Endothelial cell of umbilical vein (primary cell): ENCODE data around the gene GLI2. TPM values are rescaled to one million over a fixed set of nuclear protein-coding genes. Genes with fewer than 3 reads are reported as not detected.

Experiments
- BruUV-seq: library from RNA; stranded (reverse); fragments of 400-500 nt; replicated peaks from 2 replicates; lab custom pipeline; 2021; lab: Mats Ljungman, UMichigan
- CTCF ChIA-PET: fragments of 300-600, 350-600 bp; sonication (Branson Sonifier 250); formaldehyde crosslinking; loops from one replicate; lab custom pipeline; 2021; ENCODE audit warnings: antibody characterized with exemption, inconsistent platforms; lab: Charles Lee
- POLR2A ChIA-PET: fragments of 300-600, 350-600 bp; sonication (Branson Sonifier 250); formaldehyde crosslinking; loops from one replicate; lab custom pipeline; 2021; ENCODE audit warnings: antibody characterized with exemption, inconsistent platforms; lab: Charles Lee
- DNase-seq: peaks from one replicate; pipeline ENCODE4 v3.0.0-alpha.2; 2011; ENCODE audit warnings: low read depth, low spot score
- FAIRE-seq: peaks from 2 replicates; lab custom pipeline; 2011; peaks lifted over from hg19 to GRCh38; lab: Jason Lieb, UNC
- H2AFZ ChIP-seq: 2 replicates; pipeline ENCODE4 v1.6.0; 2012; ENCODE audit warnings: low read depth, low read length, control low read depth, inconsistent platforms
- H3K27ac ChIP-seq: 2 replicates; pipeline ENCODE4 v1.5.1; 2011; ENCODE audit warnings: low read depth, mild to moderate bottlenecking, control low read depth, low read length, moderate library complexity; ENCODE audit not compliant: insufficient read depth
- H3K27me3 ChIP-seq, 2 experiments: 2 replicates each; pipeline versions ENCODE4 v1.6.0 to v1.6.1; 2011; ENCODE audit warnings: low read length in 2 of 2, mixed read lengths in 1 of 2; ENCODE audit not compliant: control insufficient read depth in 2 of 2, insufficient read depth in 2 of 2
- H3K36me3 ChIP-seq, 2 experiments: 2 replicates in 1 of 2; 3 replicates in 1 of 2; pipeline ENCODE4 v1.5.1; 2011; ENCODE audit warnings: low read length in 2 of 2, mild to moderate bottlenecking in 1 of 2, moderate library complexity in 1 of 2; ENCODE audit not compliant: control insufficient read depth in 2 of 2, insufficient read depth in 2 of 2; ENCODE audit errors: extremely low read depth in 1 of 2
- H3K4me1 ChIP-seq: 3 replicates; pipeline ENCODE4 v1.5.1; 2011; ENCODE audit warnings: mild to moderate bottlenecking, low read length; ENCODE audit not compliant: control insufficient read depth, insufficient read depth; ENCODE audit errors: extremely low read depth
- H3K4me2 ChIP-seq: 2 replicates; pipeline ENCODE4 v1.6.1; 2011; ENCODE audit warnings: low read length, control low read depth, mixed read lengths; ENCODE audit not compliant: insufficient read depth
- H3K4me3 ChIP-seq, 3 experiments: fragments of 200-600 bp in 1 of 3; sonication (generic), shearing (Covaris generic) in 1 of 3; replicated peaks in 1 of 3; 2 replicates each; pipeline ENCODE4 v1.5.1; 2011 to 2016; ENCODE audit warnings: control low read depth in 3 of 3, low read length in 3 of 3, mild to moderate bottlenecking in 2 of 3, inconsistent platforms in 1 of 3, low read depth in 1 of 3, moderate library complexity in 1 of 3; ENCODE audit not compliant: insufficient read depth in 1 of 3
- H3K79me2 ChIP-seq: 2 replicates; pipeline ENCODE4 v1.6.0; 2012; ENCODE audit warnings: low read length, inconsistent platforms; ENCODE audit not compliant: control insufficient read depth, insufficient read depth
- H3K9ac ChIP-seq: replicated peaks from 2 replicates; pipeline ENCODE3; 2011; ENCODE audit warnings: low read length, control low read depth; ENCODE audit not compliant: insufficient read depth; ENCODE audit errors: extremely low read depth
- H3K9me1 ChIP-seq: replicated peaks from 3 replicates; pipeline ENCODE4 v1.6.0; 2011; ENCODE audit warnings: mild to moderate bottlenecking, low read length; ENCODE audit not compliant: control insufficient read depth, insufficient read depth; ENCODE audit errors: extremely low read depth
- H3K9me3 ChIP-seq: replicated peaks from 2 replicates; pipeline ENCODE4 v1.5.1; 2012; ENCODE audit warnings: low read length, inconsistent platforms; ENCODE audit not compliant: control insufficient read depth, insufficient read depth
- H4K20me1 ChIP-seq: replicated peaks from 2 replicates; pipeline ENCODE3; 2011; ENCODE audit warnings: mild to moderate bottlenecking, low read length; ENCODE audit not compliant: control insufficient read depth, insufficient read depth; ENCODE audit errors: extremely low read depth
- EZH2 ChIP-seq: IDR thresholded peaks from 2 replicates; pipeline ENCODE4 v1.6.1; 2012; ENCODE audit warnings: borderline replicate concordance, low read depth, mild to moderate bottlenecking, moderate library complexity, low read length, inconsistent platforms; ENCODE audit not compliant: severe bottlenecking
- FOS ChIP-seq: IDR thresholded peaks from 2 replicates; pipeline ENCODE4 v1.6.1; 2011; ENCODE audit warnings: mild to moderate bottlenecking, low read length, moderate library complexity, borderline replicate concordance; ENCODE audit not compliant: insufficient read depth
- GATA2 ChIP-seq: IDR thresholded peaks from 2 replicates; pipeline ENCODE4 v1.7.0; 2011; ENCODE audit warnings: low read depth, mild to moderate bottlenecking, moderate library complexity, mixed read lengths, low read length; ENCODE audit not compliant: insufficient read length, insufficient read depth
- POLR2AphosphoS5 ChIP-seq: IDR thresholded peaks from 2 replicates; pipeline ENCODE4 v1.6.1; 2012; ENCODE audit warnings: low read depth, mild to moderate bottlenecking, control low read depth, low read length, moderate library complexity; ENCODE audit not compliant: insufficient read depth
- dilution Hi-C: fragments of 300-500 bp; cut with MboI; formaldehyde crosslinking; loops from one replicate; pipeline ENCODE4 v1.15.0; 2019; ENCODE audit warnings: low sequenced_read_pairs; ENCODE audit not compliant: extremely low pct_ligation_motif_present
- intact Hi-C: fragments of 100-400 bp; cut with micrococcal nuclease; formaldehyde crosslinking; loops from one replicate; pipeline ENCODE4 v1.10.0; 2022
- polyA plus RNA-seq, 4 experiments: library from polyadenylated mRNA; depleted of rRNA in 3 of 4; stranded (reverse) in 3 of 4; unstranded in 1 of 4; fragments of >200 nt; gene quantifications; 2 replicates each; pipeline versions ENCODE4 v1.2.1 to v1.2.3, GENCODE V29; 2011 to 2012; ENCODE audit warnings: missing spikeins in 1 of 4
- total RNA-seq: library from RNA; stranded (reverse); gene quantifications from 2 replicates; pipeline ENCODE4 v1.2.3, GENCODE V29; 2021
- TF ChIP-seq, protein P1 (sequence below), 2 donors: IDR thresholded peaks; 1 replicate in 1 of 2; 2 replicates in 1 of 2; pipeline ENCODE4 v1.5.1; 2011; ENCODE audit warnings: low read length in 2 of 2, mild to moderate bottlenecking in 2 of 2, moderate library complexity in 2 of 2, control low read depth in 1 of 2, inconsistent platforms in 1 of 2, low read depth in 1 of 2; ENCODE audit not compliant: insufficient read depth in 1 of 2; ENCODE audit errors: extremely low read depth in 1 of 2

GLI2 gene
- total and polyA plus RNA-seq, 2 donors (not counting 3 experiments of a cell fraction or from before 2014, with no cell fraction given): 0.13 TPM; not detected in 1

- no peaks in the 10 kb centered on the region for H4K20me1 ChIP-seq
- dilution Hi-C loops (no loop called here), intact Hi-C loops (no loop called here)
- no peaks in the 10 kb centered on the region for H3K9me3 ChIP-seq
- no TSS peak for BruUV-seq
- ChIA-PET CTCF (interaction anchor here (1.0 kb wide), 1 partner anchor 16 kb away, joined by 3 read pairs; no protein-coding TSS in a partner anchor), POLR2A (no interaction called here)
- H2AFZ ChIP-seq: no peak overlapping the region
- H3K27me3 ChIP-seq: no peaks in the 10 kb centered on the region
- no peaks in the 10 kb centered on the region for H3K9me1 ChIP-seq
- no peak overlapping the region for H3K4me3 ChIP-seq
- no peak overlapping the region for H3K4me2 ChIP-seq
- no peaks in the 10 kb centered on the region for H3K4me1 ChIP-seq
- H3K79me2 ChIP-seq: no peaks in the 10 kb centered on the region
- no peak overlapping the region for H3K9ac ChIP-seq
- TF ChIP-seq EZH2 (no peak), FOS (no peak)
- TF ChIP-seq, protein P1, sequence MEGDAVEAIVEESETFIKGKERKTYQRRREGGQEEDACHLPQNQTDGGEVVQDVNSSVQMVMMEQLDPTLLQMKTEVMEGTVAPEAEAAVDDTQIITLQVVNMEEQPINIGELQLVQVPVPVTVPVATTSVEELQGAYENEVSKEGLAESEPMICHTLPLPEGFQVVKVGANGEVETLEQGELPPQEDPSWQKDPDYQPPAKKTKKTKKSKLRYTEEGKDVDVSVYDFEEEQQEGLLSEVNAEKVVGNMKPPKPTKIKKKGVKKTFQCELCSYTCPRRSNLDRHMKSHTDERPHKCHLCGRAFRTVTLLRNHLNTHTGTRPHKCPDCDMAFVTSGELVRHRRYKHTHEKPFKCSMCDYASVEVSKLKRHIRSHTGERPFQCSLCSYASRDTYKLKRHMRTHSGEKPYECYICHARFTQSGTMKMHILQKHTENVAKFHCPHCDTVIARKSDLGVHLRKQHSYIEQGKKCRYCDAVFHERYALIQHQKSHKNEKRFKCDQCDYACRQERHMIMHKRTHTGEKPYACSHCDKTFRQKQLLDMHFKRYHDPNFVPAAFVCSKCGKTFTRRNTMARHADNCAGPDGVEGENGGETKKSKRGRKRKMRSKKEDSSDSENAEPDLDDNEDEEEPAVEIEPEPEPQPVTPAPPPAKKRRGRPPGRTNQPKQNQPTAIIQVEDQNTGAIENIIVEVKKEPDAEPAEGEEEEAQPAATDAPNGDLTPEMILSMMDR (IDR thresholded peaks at IDR 0.05; ENCODE audit: extremely low read depth in 1 of 2, insufficient read depth in 1 of 2, low read depth in 1 of 2, low read length in 2 of 2): no peak
- H3K27ac ChIP-seq: no peak overlapping the region
- H3K36me3 ChIP-seq: no peaks in the 10 kb centered on the region
- no peak for FAIRE-seq
- DNase-seq: no peak
Observed at GRCh38 chr2:120774557-120775160, 39.0 kb downstream of the GLI2 start.

DNA sequence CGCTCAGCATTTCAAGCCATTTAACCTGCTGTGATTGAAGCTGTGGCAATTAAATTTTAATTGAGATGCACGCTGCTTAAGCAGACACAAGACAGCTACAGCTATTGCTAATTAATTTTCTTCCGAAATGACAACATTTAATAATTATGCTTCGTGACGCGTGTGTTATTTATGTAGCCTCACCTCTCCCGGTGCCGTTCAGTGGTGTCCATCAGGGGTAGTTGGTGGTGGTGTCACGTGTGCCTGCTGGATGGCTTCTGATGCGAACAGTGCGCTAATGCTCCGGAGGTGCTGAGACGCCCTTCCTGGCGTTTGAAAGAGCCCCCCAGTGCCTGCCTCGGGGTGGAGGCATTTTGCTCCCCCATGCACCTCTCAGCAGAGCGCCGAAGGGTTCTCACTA lies 39.5 kb downstream of the GLI2 start:
- Histone ChIP-seq H3K4me3 (no peak overlapping the region), H3K9me3 (no peaks in the 10 kb centered on the region), H3K9ac (no peak overlapping the region), H3K27me3 (no peaks in the 10 kb centered on the region), H3K79me2 (no peaks in the 10 kb centered on the region), H2AFZ (no peak overlapping the region), H3K9me1 (no peaks in the 10 kb centered on the region), H3K4me1 (no peaks in the 10 kb centered on the region), H3K4me2 (no peak overlapping the region), H4K20me1 (no peaks in the 10 kb centered on the region), H3K27ac (no peak overlapping the region), H3K36me3 (no peaks in the 10 kb centered on the region)
- no peak for FAIRE-seq
- TF ChIP-seq POLR2AphosphoS5: no peak
- TF ChIP-seq GATA2: no peak
- DNase-seq: no peak
- ChIA-PET CTCF (interaction anchor here (1.0 kb wide), 1 partner anchor 15 kb away, joined by 3 read pairs; no protein-coding TSS in a partner anchor), POLR2A (no interaction called here)
- BruUV-seq: no TSS peak
- intact Hi-C loops: no loop called here
- dilution Hi-C loops: no loop called here
